ENCODE measurements around the gene UGT1A8.

UGT1A8 gene

GRCh38 chr2:233754872-233755611 lies 137.6 kb downstream of the UGT1A8 start:
- no peak for TF ChIP-seq CTCF (IDR thresholded peaks at IDR 0.05; ENCODE audit: low read depth, low read length)
- DNase-seq (ENCODE audit: extremely low read depth, low read depth): no peak

GRCh38 chr2:233756429-233757081 lies 139.1 kb downstream of the UGT1A8 start:
- DNase-seq (ENCODE audit: extremely low read depth, low read depth): no peak
- no peak for TF ChIP-seq CTCF (IDR thresholded peaks at IDR 0.05; ENCODE audit: low read depth, low read length)

- no peak for DNase-seq (ENCODE audit: extremely low read depth, low read depth)
- TF ChIP-seq CTCF (IDR thresholded peaks at IDR 0.05; ENCODE audit: low read depth, low read length): no peak
These were observed 140.7 kb downstream of the UGT1A8 start for GRCh38 chr2:233758141-233758540.

- no peak for TF ChIP-seq CTCF (IDR thresholded peaks at IDR 0.05; ENCODE audit: low read depth, low read length)
- no peak for DNase-seq (ENCODE audit: extremely low read depth, low read depth)
These were observed 141.4 kb downstream of the UGT1A8 start for GRCh38 chr2:233758849-233759248.

- no peak for DNase-seq (ENCODE audit: extremely low read depth, low read depth)
- TF ChIP-seq CTCF (IDR thresholded peaks at IDR 0.05; ENCODE audit: low read depth, low read length): no peak
These were observed 142.6 kb downstream of the UGT1A8 start, which contains the start of gene UGT1A1 for GRCh38 chr2:233760043-233760442. UGT1A1 (plus strand) TSS chr2:233760270; CDS start chr2:233760288, 18 bp downstream.

- TF ChIP-seq CTCF (IDR thresholded peaks at IDR 0.05; ENCODE audit: low read depth, low read length): no peak
- DNase-seq (ENCODE audit: extremely low read depth, low read depth): no peak
These were observed 143.8 kb downstream of the UGT1A8 start for GRCh38 chr2:233761040-233761769.

GRCh38 chr2:233764264-233764663 lies 146.8 kb downstream of the UGT1A8 start:
- TF ChIP-seq CTCF (IDR thresholded peaks at IDR 0.05; ENCODE audit: low read depth, low read length): no peak
- peak; percentile 20 for DNase-seq (ENCODE audit: extremely low read depth, low read depth)

All from AG09319 (cell line).